Neural cell (in vitro differentiated cells): ENCODE results near the gene MBD1.

ENCODE experiments used
- CTCF ChIP-seq: fragments of 450-650 bp; IDR thresholded peaks from 2 replicates; pipeline ENCODE4 v1.5.1; 2014; ENCODE audit warnings: antibody characterized with exemption, mild to moderate bottlenecking, moderate library complexity; ENCODE audit not compliant: poor library complexity, severe bottlenecking
- EP300 ChIP-seq: fragments of 450-650 bp; conservative IDR thresholded peaks from 2 replicates; pipeline ENCODE4 v1.6.1; 2014; ENCODE audit warnings: antibody characterized with exemption, mild to moderate bottlenecking, moderate library complexity; ENCODE audit not compliant: poor library complexity, severe bottlenecking
- EZH2 ChIP-seq: fragments of 200-600, 300-800 bp; shearing (Covaris generic), sonication (generic); IDR thresholded peaks from 2 replicates; pipeline ENCODE4 v1.6.1; 2014; ENCODE audit warnings: antibody characterized with exemption, low read length, borderline replicate concordance, mild to moderate bottlenecking; ENCODE audit not compliant: insufficient read depth, poor library complexity, severe bottlenecking
- MXI1 ChIP-seq: fragments of 450-650 bp; conservative IDR thresholded peaks from 2 replicates; pipeline ENCODE4 v1.6.1; 2014; ENCODE audit warnings: antibody characterized with exemption, mild to moderate bottlenecking; ENCODE audit not compliant: poor library complexity, severe bottlenecking
- POLR2AphosphoS5 ChIP-seq: IDR thresholded peaks from 2 replicates; pipeline ENCODE4 v1.6.1; 2012
- RAD21 ChIP-seq: fragments of 450-650 bp; conservative IDR thresholded peaks from 2 replicates; pipeline ENCODE4 v1.6.1; 2014; ENCODE audit warnings: antibody characterized with exemption, mild to moderate bottlenecking, moderate library complexity
- REST ChIP-seq: IDR thresholded peaks from 2 replicates; pipeline ENCODE4 v1.6.1; 2012; ENCODE audit warnings: borderline replicate concordance
- SMC3 ChIP-seq: fragments of 450-650 bp; conservative IDR thresholded peaks from 2 replicates; pipeline ENCODE4 v1.6.1; 2014; ENCODE audit warnings: antibody characterized with exemption, mild to moderate bottlenecking, moderate library complexity; ENCODE audit not compliant: poor library complexity
- TAF1 ChIP-seq: IDR thresholded peaks from 2 replicates; pipeline ENCODE4 v1.6.1; 2012; ENCODE audit warnings: low read depth

DNA sequence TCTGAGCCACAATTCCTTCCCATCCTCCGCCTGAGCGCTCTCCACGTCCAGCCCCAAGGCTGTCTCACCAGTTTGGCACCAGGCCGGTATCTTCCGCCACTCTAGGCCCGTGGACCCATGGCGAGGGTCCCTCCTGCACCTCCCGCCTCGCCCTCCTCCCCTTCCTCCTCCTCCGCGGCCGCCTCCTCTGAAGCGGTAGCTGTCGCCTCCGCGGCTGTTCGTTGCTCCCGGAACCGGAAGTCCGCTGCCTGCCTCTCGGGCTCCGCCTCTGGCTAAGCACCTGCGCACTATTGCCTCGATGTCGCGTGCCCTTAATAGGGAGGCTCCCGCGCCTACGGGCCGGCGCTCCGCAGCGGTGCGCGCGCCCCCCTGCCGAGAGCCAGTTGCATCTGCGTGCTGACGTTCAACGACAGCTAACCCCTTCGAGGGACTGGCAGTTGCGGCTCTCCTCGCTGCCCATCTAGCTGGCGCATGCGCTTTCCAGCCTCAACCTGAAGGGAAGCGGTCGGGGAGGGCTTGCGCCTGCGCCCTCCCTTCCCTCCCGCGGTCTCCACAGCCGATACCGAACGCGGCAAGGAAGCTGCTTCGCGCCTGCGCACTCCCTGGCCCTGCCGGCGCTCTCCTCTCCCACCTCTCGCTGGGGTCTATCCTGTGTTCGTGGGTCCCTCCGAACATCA lies at the start of gene MBD1:
- peak; percentile 60 for TF ChIP-seq CTCF
- peak; percentile 87 for TF ChIP-seq EP300
- peak; percentile 99 for TF ChIP-seq POLR2AphosphoS5
- TF ChIP-seq TAF1 = peak; percentile 47
- peak; percentile 81 for TF ChIP-seq REST
- TF ChIP-seq EZH2 = no peak
- TF ChIP-seq SMC3 = peak; percentile 62
- peak; percentile 55 for TF ChIP-seq RAD21
- peak; percentile 85 for TF ChIP-seq MXI1
